K562 (cell line): ENCODE measurements around the gene TAF4. TPM values are rescaled to one million over a fixed set of nuclear protein-coding genes. Genes with fewer than 3 reads are reported as not detected.

Experiments
- ATAC-seq: fragments of 200-7000 bp; cut with Tn5 transposase; 3 replicates; pipeline ENCODE4 v1.9.1; 2020; ENCODE audit warnings: moderate library complexity
- BruUV-seq: library from RNA; stranded (reverse); fragments of 400-500 nt; replicated peaks from 2 replicates; lab custom pipeline; 2021; lab: Mats Ljungman, UMichigan
- CTCF ChIA-PET: fragments of 300-600 bp; formaldehyde crosslinking; extraction: SDS; loops from one replicate; lab custom pipeline; 2021; ENCODE audit warnings: low intra/inter-chr PET ratio; lab: Yijun Ruan, JAX
- POLR2A ChIA-PET: fragments of 300-600, 350-650 bp; sonication (Branson Sonifier 250); formaldehyde crosslinking; extraction: SDS; loops from one replicate; lab custom pipeline; 2021; ENCODE audit warnings: antibody characterized with exemption, inconsistent platforms; lab: Yijun Ruan, JAX
- DNase-seq, 4 experiments: peaks; one replicate each; pipeline versions ENCODE4 v3.0.0 to v3.0.0-alpha.2; 2011 to 2018; ENCODE audit warnings: low spot score in 3 of 4, mixed read lengths in 3 of 4; ENCODE audit errors: extremely low read depth in 1 of 4
- FAIRE-seq: peaks from 2 replicates; lab custom pipeline; 2011; peaks lifted over from hg19 to GRCh38; lab: Jason Lieb, UNC
- H2AFZ ChIP-seq: 2 replicates; pipeline ENCODE4 v1.6.0; 2011; ENCODE audit warnings: low read depth, low read length, control low read depth, inconsistent platforms
- H3K27ac ChIP-seq: fragments of 200-600 bp; 3 replicates; pipeline ENCODE4 v1.8.0; 2011; ENCODE audit warnings: low read depth, mild to moderate bottlenecking, control low read depth, inconsistent platforms, low read length, moderate library complexity, mixed read lengths; ENCODE audit errors: extremely low read depth
- H3K27me3 ChIP-seq, 2 experiments: fragments of 300-600 bp in 1 of 2; 2 replicates in 1 of 2; 3 replicates in 1 of 2; pipeline versions ENCODE4 v1.6.0 to v1.8.0; 2011; ENCODE audit warnings: inconsistent platforms in 2 of 2, low read length in 2 of 2, mild to moderate bottlenecking in 1 of 2, mixed read lengths in 1 of 2, moderate library complexity in 1 of 2; ENCODE audit not compliant: control insufficient read depth in 2 of 2, insufficient read depth in 2 of 2
- H3K36me3 ChIP-seq: fragments of 300-600 bp; 3 replicates; pipeline ENCODE4 v1.8.0; 2011; ENCODE audit warnings: mild to moderate bottlenecking, low read length, inconsistent platforms; ENCODE audit not compliant: control insufficient read depth, insufficient read depth
- H3K4me1 ChIP-seq, 2 experiments: fragments of 200-600 bp in 1 of 2; replicated peaks in 1 of 2; 2 replicates in 1 of 2; 3 replicates in 1 of 2; pipeline versions ENCODE4 v1.5.1 to v1.8.0; 2011; ENCODE audit warnings: inconsistent platforms in 2 of 2, low read length in 2 of 2, mild to moderate bottlenecking in 1 of 2, mixed read lengths in 1 of 2, moderate library complexity in 1 of 2; ENCODE audit not compliant: control insufficient read depth in 2 of 2, insufficient read depth in 2 of 2
- H3K4me2 ChIP-seq: 2 replicates; pipeline ENCODE4 v1.6.1; 2011; ENCODE audit warnings: low read length, control low read depth, inconsistent platforms, mixed read lengths; ENCODE audit not compliant: insufficient read depth
- H3K4me3 ChIP-seq: fragments of 200-600 bp; sonication (generic), shearing (Covaris generic); 2 replicates; pipeline ENCODE4 v1.5.1; 2016; ENCODE audit warnings: control low read depth, inconsistent platforms
- H3K79me2 ChIP-seq: fragments of 200-600 bp; 3 replicates; pipeline ENCODE4 v1.8.0; 2011; ENCODE audit warnings: low read length, inconsistent platforms; ENCODE audit not compliant: control insufficient read depth, insufficient read depth
- H3K9ac ChIP-seq, 2 experiments: 2 replicates each; pipeline versions ENCODE4 v1.6.0 to v1.6.1; 2011; ENCODE audit warnings: low read depth in 2 of 2, low read length in 2 of 2, control low read depth in 1 of 2, inconsistent platforms in 1 of 2, mild to moderate bottlenecking in 1 of 2, mixed read lengths in 1 of 2; ENCODE audit not compliant: insufficient read depth in 1 of 2
- H3K9me1 ChIP-seq: one replicate; pipeline ENCODE4 v1.6.0; 2011; ENCODE audit warnings: inconsistent platforms, mild to moderate bottlenecking, low read length, moderate library complexity; ENCODE audit not compliant: control insufficient read depth, insufficient read depth
- H3K9me3 ChIP-seq: replicated peaks from 2 replicates; pipeline ENCODE4 v1.5.1; 2011; ENCODE audit warnings: low read depth, low read length, inconsistent platforms; ENCODE audit not compliant: control insufficient read depth, insufficient read depth
- H4K20me1 ChIP-seq: replicated peaks from 2 replicates; pipeline ENCODE4 v1.6.1; 2011; ENCODE audit warnings: low read length, inconsistent platforms, mixed read lengths; ENCODE audit not compliant: control insufficient read depth, insufficient read depth
- C11orf30 ChIP-seq: fragments of 450-650 bp; IDR thresholded peaks from 2 replicates; pipeline ENCODE4 v1.6.1; 2016; ENCODE audit warnings: low read depth, mild to moderate bottlenecking
- EP400 ChIP-seq: fragments of 450-650 bp; IDR thresholded peaks from 2 replicates; pipeline ENCODE4 v1.6.1; 2017; ENCODE audit warnings: antibody characterized with exemption, mild to moderate bottlenecking, moderate library complexity
- HDAC3 ChIP-seq: fragments of 450-650 bp; IDR thresholded peaks from 2 replicates; pipeline ENCODE4 v1.6.1; 2018; ENCODE audit warnings: borderline replicate concordance, mild to moderate bottlenecking, moderate library complexity; ENCODE audit not compliant: partially characterized antibody
- HOXB6 ChIP-seq: fragments of 250-450 bp; sonication (Bioruptor Pico); IDR thresholded peaks from 2 replicates; pipeline ENCODE4 v1.5.1; 2022; ENCODE audit warnings: mild to moderate bottlenecking, borderline replicate concordance
- LARP7 ChIP-seq: fragments of 450-650 bp; IDR thresholded peaks from 2 replicates; pipeline ENCODE4 v1.6.1; 2016
- RERE ChIP-seq: sonication (generic); formaldehyde crosslinking; IDR thresholded peaks from 2 replicates; pipeline ENCODE4 v1.8.0; 2023; ENCODE audit warnings: missing genetic modification reagents, mild to moderate bottlenecking, borderline replicate concordance
- SP1 ChIP-seq: sonication (generic); formaldehyde crosslinking; IDR thresholded peaks from 2 replicates; pipeline ENCODE4 v1.8.1; 2022; ENCODE audit warnings: mild to moderate bottlenecking, missing genetic modification reagents
- ZHX1 ChIP-seq: fragments of 150-350 bp; conservative IDR thresholded peaks from 2 replicates; pipeline ENCODE4 v1.6.1; 2014; ENCODE audit warnings: low read length
- ZNF23 ChIP-seq: fragments of 250-450 bp; sonication (Bioruptor Pico); IDR thresholded peaks from 2 replicates; pipeline ENCODE4 v1.4.0; 2020; ENCODE audit warnings: mild to moderate bottlenecking
- ZNF274 ChIP-seq: IDR thresholded peaks from 2 replicates; pipeline ENCODE4 v1.6.1; 2011; ENCODE audit warnings: low read depth, mild to moderate bottlenecking, low read length, moderate library complexity, borderline replicate concordance
- ZNF639 ChIP-seq, 2 experiments: fragments of 200-800 bp in 1 of 2; sonication (Bioruptor generic) in 1 of 2; sonication (generic) in 1 of 2; formaldehyde crosslinking in 1 of 2; IDR thresholded peaks in 1 of 2; conservative IDR thresholded peaks in 1 of 2; 2 replicates each; pipeline versions ENCODE4 v1.5.0 to v1.6.1; 2016 to 2020; ENCODE audit warnings: missing compliant biosample characterization in 1 of 2, missing genetic modification characterization in 1 of 2, missing genetic modification reagents in 1 of 2
- WGBS: fragments of 100-300 bp; shearing (Covaris generic); methylation state at CpG from one replicate; pipeline ENCODE4 v1.1.6; 2016; ENCODE audit warnings: low coverage, mixed read lengths; ENCODE audit not compliant: insufficient coverage; ENCODE audit errors: missing lambda C conversion rate; 5-methylcytosine and 5-hydroxymethylcytosine counted together
- in situ Hi-C: fragments of 300-500 bp; cut with MboI; formaldehyde crosslinking; loops from 4 replicates; pipeline ENCODE4 v1.15.0; 2018; ENCODE audit warnings: inconsistent platforms, mixed read lengths
- intact Hi-C: fragments of 100-400 bp; cut with micrococcal nuclease; formaldehyde crosslinking; loops from 2 replicates; pipeline ENCODE4 v1.14.2; 2022
- polyA plus RNA-seq, 8 experiments: library from polyadenylated mRNA; depleted of rRNA in 4 of 8; stranded (reverse) in 5 of 8; unstranded in 3 of 8; fragments of >200 nt; fragmentation: Nextera tagmentation in 2 of 8; fragmentation: Illumina TruSeq in 1 of 8; extraction: Ambion mirVana in 2 of 8; extraction: Trizol in 1 of 8; gene quantifications; 2 replicates each; pipeline versions ENCODE4 v1.2.1 to v1.2.3, GENCODE V29; 2011 to 2014; ENCODE audit warnings: inconsistent platforms in 1 of 8, missing spikeins in 1 of 8
- total RNA-seq, 7 experiments: library from RNA; depleted of rRNA in 6 of 7; stranded (reverse); fragments of >200 nt in 6 of 7; fragmentation: Illumina TruSeq in 2 of 7; extraction: Trizol in 2 of 7; gene quantifications; 2 replicates each; pipeline versions ENCODE4 v1.2.1 to v1.2.3, GENCODE V29; 2011 to 2021; ENCODE audit warnings: low replicate concordance in 1 of 7

The TAF4 gene
- total and polyA plus RNA-seq, 9 of the 15 experiments (the other 6 are each of a cell fraction or from before 2014, with no cell fraction given) = 0.44 to 28.3 (median 5.6) TPM

GRCh38 chr20:61963149-61963548 lies 102.5 kb downstream of the TAF4 start (continued):
- TF ChIP-seq HOXB6 (CRISPR knock-in tag) = no peak

- ATAC-seq (no peak), FAIRE-seq (no peak), DNase-seq (no peak)
- H3K4me1 ChIP-seq = peaks cover 0 to 7% of the 10 kb centered on the region in 2 experiments; a peak in 3 of 5 replicates
- POLR2A ChIA-PET = no interaction called here
- no peak overlapping the region for H3K4me3 ChIP-seq
- in situ Hi-C loops = no loop called here
- CTCF ChIA-PET = no interaction called here
- no peaks in the 10 kb centered on the region; the same call in none of the 2 replicates for H3K9me3 ChIP-seq
- intact Hi-C loops = no loop called here
- no peak overlapping the region for H2AFZ ChIP-seq
- no peak overlapping the region for H3K27ac ChIP-seq
- no peaks in the 10 kb centered on the region for H3K9me1 ChIP-seq
- peaks cover 0 to 14% of the 10 kb centered on the region in 2 experiments; a peak in 2 of 5 replicates for H3K27me3 ChIP-seq
- no peak overlapping the region for H3K9ac ChIP-seq
- 49% methylated on average over 12 of the region's 12 CpGs for WGBS
- H3K4me2 ChIP-seq = no peak overlapping the region
- no TSS peak for BruUV-seq
- no peaks in the 10 kb centered on the region for H3K79me2 ChIP-seq
- H3K36me3 ChIP-seq = no peaks in the 10 kb centered on the region
- no peaks in the 10 kb centered on the region for H4K20me1 ChIP-seq
- TF ChIP-seq ZNF274 (no peak), EP400 (no peak), HDAC3 (no peak), LARP7 (no peak), SP1 (no peak), ZNF23 (no peak), C11orf30 (no peak), ZNF639 (CRISPR knock-in tag; conservative IDR thresholded peaks at IDR 0.05 in 1 of 2, IDR thresholded peaks at IDR 0.05 in 1 of 2) (no peak), RERE (CRISPR knock-in tag) (no peak), ZHX1 (no peak)
Observed at GRCh38 chr20:61960836-61961235, 104.8 kb downstream of the TAF4 start.
